Measurements from ENCODE around the gene MED15.
"Not testable (repeated sequence)": the region's sequence is repeated elsewhere in the genome, so short reads cannot be mapped to it uniquely, and the experiment has no call there.

The MED15 gene

DNA sequence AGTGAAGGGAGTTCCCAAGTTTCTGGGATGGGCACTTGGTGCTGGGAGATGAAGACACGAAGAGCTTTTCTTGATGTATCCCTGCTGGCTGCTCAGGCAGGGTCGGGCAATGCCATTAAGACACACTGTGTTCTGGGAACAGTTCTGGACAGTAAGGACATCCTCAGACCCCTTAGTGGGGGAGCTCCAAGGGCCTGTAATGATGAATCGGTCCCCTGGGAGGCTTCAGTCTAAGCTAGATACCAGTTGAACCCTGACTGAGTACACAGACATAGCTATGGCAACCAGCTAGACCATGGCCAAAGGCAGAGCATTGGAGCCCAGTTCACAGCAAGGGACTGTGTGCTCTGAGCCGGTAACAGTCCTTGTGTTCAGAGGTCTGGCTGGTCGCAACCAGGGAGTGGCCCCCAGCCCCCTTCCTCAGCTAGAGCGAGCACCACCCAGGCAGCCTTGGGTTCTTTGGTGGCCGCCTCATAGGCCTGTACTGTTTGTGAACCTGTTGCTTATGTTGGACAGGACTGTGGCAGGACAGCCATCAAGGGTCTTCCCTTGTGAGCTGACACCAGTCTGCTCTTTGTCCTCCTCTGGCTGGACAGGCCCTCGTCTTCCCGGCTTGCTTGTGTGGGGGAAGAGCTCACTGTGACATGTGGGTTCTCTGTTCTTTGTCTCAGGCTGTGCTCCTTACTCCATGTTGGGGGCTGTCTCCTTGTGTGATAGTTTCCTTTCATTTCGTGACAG lies 25.0 kb downstream of the MED15 start:
- DNase-seq, result no peak

DNA sequence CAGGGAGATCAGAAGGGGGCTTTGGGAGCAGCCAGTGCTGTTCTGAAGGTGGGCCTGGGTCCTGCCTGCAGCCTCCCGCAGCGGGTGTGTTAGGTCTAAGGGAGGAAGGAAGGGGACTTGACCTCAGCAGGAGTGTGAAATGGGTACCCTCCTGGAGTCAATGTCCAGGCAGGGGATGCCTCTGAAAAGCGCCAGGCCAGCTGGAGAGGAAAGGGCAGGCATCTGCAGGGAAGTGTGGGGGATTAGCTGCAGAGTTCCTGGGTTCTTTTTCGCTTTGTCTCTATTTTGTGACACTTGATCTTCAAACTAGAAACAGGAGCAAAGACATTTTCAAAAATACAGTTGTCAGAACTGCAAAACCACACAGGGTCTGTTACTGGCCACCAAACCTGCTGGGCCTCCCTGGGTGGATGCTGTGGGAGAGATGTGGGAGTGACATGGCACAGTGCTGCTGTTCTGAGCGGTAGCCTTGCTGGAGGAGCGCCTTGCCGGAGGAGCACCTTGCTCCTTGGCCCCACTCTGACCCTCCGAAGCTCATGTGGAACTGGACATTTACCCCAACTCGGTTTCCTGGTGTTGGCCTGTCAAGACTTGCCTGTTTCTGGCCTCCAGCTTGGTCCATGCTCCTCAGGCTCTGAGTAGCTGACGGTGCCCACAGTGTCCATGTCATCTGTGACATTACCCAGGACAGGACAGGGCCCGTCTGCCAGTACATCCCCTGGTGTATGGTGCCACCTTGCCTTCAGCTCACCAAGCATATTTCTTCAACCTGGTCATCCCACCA lies 25.9 kb downstream of the MED15 start:
- DNase-seq, result no peak

DNA sequence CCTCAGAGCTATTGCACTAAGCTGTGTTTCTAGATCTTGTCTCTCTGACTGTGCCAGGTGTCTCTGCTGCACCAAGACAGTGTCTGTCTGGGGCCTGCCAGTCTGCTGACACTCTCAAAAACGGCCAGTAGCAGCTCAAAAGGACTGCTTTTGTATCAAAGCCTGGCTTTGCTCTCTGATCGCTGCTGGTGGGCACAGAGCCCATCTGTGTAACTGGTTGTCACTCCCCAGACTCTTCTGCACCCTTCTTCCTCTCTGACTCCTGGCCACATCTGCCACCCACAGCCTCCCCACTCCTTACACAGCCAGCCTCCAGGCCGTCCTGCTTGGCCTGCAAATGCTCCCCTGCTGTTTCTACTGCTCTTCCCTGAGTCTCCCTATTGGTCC lies 26.5 kb downstream of the MED15 start:
- DNase-seq, result no peak

DNA sequence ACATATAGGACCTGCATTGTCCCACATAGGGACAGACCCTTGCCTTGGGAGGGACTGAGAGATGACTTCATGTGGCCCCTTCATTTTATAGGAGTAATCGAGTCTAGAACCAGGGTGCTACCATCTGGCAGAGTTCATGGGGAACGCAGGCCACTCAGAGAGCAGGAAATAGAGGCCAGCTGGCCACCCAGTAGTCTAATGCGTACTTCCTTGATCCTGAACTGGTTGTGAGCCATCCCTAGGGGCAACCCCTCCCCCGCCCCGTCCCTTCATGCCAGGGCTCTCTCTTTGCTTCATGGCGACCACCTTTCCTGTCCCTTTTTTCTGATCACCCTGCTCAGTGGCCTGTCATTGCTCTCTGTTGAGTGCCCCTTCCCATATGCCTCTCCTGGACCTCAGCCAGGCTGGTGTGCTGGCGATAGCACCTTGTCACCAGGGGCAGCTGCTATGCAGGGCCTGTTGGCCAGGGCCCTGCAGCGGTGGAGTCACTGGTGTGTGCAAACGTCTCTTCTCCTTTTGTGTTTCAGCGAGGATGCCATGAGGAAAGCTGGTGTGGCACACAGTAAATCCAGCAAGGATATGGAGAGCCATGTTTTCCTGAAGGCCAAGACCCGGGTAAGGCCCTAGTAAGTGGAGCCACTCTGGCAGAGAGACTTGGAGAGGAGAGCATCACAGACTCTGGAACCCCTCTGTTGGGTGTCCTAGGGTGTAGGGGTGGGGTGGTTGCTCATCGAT lies 29.3 kb downstream of the MED15 start:
- no peak for DNase-seq

DNA sequence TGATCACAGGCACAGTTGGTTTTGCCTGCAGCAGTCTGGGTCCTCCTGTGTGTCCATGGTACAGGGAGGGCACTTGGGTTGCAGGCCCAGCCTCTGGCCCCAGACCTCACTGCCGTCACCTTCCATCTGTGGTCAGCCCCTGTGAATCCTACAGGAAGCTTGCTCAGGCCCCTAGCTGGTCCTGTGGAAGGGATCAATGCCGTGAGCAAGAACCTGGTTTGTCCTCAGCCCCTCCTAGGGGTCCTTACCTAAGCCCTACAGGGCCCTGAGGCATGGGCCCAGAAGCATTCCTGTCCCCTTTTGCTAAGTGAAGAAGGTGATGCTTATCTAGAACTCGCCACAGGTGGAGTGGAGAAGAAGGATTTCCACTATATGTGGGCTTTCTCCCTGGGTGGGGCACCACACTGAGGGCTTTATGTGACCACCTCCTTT lies 29.9 kb downstream of the MED15 start:
- no peak for DNase-seq

DNA sequence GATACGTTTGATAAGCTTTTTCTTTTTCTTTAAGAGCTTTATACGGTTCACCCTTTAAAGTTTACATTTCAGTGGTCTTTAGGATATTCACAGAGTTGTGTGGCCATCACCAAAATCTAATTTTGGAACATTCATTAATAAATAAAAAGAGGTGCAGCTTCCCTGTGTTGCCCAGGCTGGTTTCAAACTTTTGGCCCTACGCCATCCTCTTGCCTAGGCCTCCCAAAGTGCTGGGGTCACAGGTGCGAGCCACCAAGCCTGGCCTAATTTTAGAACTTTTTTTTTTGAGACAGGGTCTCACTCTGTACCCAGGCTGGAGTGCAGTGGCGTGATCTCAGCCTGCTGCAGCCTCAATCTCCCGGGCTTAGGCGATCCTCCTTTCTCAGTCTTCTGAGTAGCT lies 30.6 kb downstream of the MED15 start:
- DNase-seq, result no peak

DNA sequence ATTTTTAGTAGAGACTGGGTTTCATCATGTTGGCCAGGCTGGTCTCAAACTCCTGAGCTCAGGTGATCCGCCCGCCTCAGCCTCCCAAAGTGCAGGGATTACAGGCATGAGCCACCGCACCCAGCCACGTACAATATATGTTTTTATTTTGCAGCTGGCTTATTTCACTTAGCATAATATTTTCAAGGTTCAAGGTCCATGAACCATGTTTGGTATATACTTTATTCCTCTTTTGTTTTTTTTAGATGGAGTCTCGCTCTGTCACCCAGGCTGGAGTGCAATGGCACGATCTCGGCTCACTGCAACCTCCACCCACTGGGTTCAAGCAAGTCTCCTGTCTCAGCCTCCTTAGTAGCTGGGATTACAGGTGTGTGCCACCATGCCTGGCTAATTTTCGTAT lies 31.5 kb downstream of the MED15 start:
- not testable (repeated sequence) for DNase-seq

DNA sequence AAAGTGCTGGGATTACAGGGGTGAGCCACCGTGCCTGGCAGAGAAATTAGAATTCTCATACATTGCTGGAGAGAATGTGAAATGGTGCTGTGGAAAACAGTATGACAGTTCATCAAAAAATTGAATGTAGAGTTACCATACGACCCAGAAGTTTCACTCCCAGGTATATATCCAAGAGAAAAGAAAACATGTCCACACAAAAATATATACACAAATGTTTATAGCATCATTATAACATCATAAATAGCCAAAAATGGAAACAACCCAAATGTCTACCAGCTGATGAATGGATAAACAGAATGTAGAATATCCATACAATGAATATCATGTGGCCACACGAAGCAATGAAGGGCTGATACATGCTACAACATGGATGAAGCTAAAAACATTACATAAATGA lies 34.6 kb downstream of the MED15 start:
- DNase-seq, result no peak

DNA sequence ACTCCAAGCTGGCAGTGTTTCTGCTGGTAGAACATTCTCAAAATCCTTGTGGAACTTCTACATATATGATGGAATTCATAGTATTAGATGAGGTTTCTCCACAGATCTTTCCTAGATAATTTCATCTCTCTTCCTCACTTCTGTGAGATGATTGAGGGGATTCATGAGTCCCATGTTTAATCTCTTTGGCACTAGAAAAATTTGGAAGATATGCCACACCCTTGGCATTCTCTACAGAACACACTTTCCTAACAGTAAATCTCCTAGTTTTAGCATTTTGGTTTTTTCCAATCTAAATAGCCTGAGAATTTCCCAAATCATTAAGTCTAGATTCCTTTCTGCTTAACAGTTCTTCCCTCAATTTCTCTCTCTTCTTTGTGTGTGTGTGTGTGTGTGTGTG lies 35.3 kb downstream of the MED15 start:
- no peak for DNase-seq

DNA sequence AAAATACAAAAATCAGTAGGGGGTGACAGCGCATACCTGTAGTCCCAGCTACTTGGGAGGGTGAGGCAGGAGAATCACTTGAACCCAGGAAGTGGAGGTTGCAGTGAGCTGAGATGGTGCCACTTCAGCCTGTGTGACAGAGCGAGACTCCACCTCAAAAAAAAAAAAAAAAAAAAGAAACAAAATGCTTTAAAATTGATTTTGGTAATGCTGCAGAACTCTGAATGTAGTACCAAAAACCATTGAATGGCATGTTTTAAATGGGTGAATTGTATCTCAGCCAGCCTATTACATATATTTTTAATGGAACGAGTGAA lies 37.9 kb downstream of the MED15 start:
- not testable (repeated sequence) for DNase-seq

DNA sequence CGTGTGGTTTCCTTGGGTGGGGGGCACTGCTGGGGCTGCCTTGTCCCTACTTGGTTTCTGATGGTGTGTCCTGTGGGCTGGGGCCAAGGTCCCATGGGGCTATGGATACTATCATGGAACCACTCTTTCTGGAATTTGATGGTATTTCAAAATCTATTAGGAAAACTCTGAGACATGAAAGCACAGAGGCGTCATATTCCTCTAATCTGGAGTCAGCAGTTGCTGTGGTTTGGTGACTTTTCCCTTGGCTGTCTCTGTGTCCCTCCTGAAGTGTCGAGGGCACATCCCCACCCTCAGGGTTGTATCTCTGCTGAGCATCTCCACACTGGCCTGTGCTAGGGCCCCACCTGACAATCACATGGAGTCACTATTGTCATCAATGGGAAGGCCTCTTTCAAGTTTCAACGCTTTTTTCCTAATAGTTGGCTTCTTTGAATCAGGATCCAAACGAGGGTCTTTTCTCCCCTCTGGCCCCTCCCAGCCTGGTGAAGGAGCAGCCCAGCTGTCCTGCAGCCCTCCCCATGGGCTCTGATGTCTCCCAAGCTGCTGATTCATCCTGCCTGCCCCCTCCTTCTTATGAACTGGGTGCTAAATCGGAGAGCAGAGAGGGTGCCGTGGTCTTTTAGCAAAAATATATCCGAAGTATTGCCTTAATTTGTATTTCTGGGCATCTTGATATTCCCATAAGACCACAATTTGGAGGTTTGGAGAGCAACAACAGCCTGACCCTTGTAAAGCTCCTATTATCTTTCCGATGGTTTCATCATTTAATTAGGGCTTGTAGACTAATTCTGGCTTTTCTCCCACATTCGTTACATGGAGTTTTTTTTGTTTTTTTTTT lies 38.5 kb downstream of the MED15 start:
- DNase-seq, result no peak

DNA sequence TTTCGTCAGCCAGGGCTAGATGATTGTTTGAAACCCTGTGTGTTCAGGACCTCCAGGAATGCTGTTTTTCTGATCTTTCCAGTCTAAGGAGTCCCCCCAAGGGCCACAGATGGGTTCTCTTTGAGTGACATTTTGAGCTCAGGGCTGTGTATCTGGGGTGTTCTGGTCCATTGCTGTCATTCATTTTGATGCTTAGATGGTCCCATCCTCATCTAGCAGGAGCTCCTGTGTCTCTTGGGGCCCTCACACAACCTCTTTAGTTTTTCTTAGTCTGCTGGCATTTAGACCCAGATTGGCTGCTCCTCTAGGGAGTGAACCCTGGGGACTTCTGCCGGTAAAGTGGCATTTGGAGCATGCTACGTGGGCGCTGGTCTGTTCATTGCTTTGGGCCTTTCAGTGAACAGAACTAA lies 39.1 kb downstream of the MED15 start:
- no peak for DNase-seq

DNA sequence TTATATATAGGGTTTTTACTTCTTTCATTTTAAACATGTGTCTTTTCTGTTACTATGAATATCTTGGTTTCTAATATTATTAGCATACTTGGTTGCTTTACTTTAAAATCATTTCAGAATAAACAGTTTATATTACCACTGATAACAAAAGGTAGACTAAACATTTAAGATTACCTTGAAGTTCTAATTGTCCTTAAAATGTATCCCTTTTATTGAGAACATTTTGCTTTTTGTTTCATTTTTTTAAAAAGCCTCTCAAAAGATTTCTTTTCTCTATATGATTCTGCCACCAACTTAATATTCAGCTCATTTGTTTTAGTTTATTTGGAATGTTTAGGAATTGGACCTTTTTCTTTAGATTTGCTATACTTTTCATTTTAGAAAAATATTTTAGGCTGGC lies 39.6 kb downstream of the MED15 start:
- DNase-seq, result no peak

DNA sequence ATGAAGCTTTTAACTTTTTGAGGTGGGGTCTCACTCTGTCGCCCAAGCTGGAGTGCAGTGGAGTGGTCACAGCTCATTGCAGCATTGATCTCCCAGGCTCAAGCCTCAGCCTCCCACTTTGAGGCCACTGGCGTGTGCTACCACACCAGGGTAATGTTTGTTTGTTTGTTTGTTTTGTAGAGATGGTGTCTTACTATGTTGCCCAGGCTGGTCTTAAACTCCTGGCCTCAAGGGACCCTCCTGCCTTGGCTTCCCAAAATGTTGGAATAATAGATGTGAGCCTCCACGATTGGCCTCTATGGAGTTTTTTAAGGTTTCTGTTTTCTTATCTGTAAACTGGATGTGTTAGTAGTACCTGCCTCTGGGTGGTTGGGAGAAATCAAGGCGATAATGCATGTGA lies 41.4 kb downstream of the MED15 start:
- no peak for DNase-seq

DNA sequence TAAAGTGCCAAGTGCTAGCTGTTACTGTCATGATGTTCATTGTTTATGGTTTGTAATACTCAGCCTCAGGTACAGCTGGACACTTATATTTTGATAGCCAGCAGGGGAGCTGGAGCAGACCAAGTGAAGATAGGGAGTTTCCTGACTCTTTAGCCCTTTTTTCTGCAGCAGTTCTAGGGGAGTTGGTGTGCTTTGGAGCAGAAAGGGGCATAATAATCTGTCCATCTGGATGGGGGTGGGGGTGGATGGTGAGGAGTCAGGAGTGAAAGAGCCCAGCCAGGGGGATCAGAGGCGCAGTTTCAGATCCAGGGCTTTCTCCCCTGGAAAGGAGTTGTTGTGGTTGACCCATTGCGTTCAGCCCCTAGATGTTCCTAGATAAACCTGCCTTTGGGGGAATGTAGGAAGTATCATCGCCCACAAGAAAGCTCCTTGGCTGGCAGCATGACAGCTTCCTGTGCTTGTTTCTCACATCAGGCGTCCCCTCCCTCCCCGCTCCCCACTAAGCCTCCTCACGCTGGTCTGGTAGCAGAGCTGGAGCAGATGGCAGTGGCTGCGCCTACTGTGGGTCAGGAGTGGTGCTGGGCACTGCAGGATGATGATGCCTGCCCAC lies 41.9 kb downstream of the MED15 start:
- DNase-seq, result no peak

DNA sequence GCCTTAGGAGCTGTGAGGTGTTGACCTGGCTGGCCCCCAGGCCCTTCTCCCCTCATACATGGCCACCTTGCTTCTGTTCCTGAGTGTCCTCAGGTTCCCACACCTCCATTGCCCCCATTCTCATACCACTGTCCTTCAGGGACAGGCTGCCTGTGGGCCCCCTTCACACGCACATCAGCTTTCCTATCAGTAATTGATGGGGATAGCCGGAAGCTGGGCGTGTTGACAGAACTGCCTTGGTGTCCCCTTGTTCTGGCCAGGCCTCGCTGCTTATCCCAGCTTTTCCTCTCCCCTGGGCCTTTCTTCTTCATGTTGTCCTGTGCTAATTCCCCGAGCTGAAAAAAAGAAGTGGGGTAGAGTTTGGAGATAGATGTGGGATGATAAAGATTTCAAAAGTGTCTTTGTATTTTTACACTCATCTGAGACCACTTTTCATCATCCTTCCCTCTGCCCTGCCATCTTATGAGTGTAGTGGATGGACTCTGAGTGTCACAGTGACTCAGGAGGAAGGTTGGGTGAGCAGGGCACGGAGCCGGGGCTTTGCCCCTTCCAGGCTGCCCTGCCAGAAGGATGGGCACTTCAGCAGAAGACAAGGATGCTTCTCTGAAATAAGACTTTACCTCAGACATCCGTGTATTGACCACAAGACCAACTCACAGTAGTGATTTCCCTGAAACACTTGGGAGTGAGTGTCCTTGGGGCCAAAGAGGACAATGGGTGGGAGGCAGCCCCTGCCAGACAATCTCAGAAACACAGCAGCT lies 42.8 kb downstream of the MED15 start:
- no peak for DNase-seq

DNA sequence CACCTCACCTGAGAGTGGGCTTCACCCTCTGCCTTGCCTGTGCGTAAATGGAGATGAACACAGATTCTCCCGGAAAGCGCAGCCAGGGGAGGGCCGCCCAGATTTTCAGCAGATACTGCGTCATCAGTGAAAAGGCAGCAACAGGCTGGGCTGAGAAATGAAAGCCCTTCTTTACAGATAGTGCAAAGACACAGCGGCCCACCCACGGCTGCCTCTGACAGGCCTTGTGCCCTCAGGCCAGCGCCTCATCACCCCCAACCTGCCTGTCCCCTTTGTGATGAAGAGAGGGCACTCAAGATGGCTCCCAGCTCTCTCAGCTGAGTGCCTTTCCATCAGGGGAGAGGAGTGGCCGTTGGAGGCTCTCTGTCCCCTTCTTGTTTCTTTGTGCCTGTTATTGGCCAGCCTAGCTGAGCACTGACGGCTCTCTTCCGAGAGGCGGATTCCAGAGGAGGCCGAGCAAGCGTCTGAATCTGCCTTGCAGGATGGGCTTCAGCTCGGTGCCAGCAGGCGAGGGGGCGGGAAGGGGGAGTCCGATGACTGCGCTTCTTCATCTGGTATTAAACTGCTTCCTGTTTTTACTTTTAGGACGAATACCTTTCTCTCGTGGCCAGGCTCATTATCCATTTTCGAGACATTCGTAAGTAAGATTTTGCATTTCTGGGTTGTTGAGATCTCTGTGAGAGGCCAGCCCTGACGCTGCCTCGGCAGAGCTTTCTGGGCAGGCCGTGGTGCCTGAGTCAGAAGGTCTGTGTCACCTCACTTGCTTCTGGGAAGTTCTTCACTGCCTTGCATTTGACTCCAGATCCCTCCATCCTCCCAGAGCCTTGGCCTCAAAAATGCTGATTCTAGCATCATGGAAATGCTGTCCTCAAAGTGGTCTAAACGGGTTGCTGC lies 43.7 kb downstream of the MED15 start:
- peak; percentile 79 for DNase-seq

DNA sequence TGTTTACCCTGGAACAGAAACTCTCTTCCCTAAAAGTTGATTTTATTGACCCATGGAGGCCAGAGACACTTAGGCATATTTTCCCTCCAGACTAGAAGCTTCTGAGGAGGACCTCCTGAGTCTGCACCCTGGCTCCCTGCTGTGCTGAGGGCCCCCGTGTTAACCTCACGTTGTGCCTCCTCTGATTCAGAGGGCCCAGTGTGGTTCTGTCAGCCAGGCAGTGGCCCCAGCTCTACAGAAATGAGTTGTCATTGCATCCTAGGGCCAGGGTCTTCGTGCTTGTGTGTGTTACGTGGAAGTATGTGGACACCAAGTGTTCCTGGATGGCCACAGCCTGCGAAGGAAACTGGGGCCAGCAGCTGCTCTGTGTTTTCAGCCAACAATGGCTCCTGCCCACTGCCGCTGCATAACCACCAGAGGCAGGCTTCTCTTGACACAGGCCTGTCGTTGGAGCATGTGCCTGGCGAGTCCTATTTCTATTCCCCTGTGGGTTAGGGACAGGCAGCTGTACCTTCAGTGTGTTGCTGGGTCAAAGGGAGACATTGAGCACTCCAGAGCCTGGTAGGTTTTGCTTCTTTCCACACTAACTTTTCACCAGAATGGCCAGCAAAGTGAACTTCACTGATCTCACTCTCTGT lies 44.5 kb downstream of the MED15 start:
- peak; percentile 83 for DNase-seq

DNA sequence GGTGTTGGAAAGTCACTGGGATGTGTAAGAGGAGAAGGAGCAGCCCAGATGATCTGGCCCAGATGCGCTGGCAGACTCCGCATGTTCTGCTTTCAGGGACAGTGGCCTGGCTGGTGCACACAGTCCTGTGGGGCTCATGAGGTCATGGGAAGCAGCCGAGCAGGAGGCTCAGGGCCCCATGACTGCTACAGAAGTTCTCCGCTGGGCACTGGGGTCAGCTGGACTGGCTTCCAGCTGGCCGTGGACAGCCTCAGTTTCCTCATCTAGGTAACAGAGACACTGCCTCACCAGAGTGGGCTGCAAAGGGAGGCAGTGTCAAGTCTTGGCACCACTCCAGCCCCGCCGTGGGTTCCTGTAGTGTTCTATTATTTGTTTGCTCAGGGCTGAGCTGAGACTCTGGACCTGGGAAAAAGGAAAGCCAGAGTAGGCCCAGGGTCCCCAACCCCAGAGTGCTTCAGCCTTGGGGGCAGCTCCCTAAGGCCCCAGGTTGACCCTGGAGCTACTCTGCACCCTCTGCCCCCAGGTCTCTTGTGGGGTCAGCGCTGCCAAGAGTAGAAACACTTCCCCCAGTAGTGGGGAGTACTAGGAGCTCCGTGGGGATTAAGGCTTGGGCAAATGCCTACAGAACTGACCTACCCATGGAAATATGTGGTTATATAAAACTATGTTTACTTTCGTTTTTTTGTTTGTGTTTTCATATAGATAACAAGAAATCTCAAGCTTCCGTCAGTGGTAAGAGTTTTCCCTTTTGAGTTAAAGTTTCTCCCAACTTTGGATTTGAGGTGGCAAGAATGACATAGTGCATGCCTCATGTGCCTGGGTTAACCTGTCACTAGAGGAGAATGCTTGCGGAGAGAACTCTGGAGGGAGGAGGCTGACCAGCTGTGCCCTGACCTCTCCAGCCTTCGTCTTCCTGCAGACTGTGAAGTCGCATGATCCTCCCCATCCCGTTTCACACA lies 45.3 kb downstream of the MED15 start:
- DNase-seq, result no peak
